NCI-H1092 treated with DMSO at 0.1 percent for 48 hours (cell line): ENCODE results near the gene GPRC5B.

Source experiments
- DNase-seq: peaks from one replicate; lab custom pipeline; 2025; lab: John Stamatoyannopoulos, UW

Gene GPRC5B

GRCh38 chr16:19871721-19872120, 12.9 kb downstream of the GPRC5B start:
- DNase-seq: no peak

GRCh38 chr16:19868421-19868820, 16.2 kb downstream of the GPRC5B start:
- no peak for DNase-seq

GRCh38 chr16:19864566-19864965, 20.1 kb downstream of the GPRC5B start:
- DNase-seq: no peak

GRCh38 chr16:19863990-19864389, 20.7 kb downstream of the GPRC5B start:
- no peak for DNase-seq

GRCh38 chr16:19861811-19862327, 22.8 kb downstream of the GPRC5B start:
- no peak for DNase-seq

GRCh38 chr16:19861133-19861532, 23.5 kb downstream of the GPRC5B start:
- DNase-seq: no peak

GRCh38 chr16:19860166-19861041, 24.2 kb downstream of the GPRC5B start:
- no peak for DNase-seq

- DNase-seq: no peak
Observed at GRCh38 chr16:19859603-19860002, 25.0 kb downstream of the GPRC5B start.

GRCh38 chr16:19859166-19859565, 25.5 kb downstream of the GPRC5B start:
- DNase-seq: no peak

- DNase-seq: no peak
Observed at GRCh38 chr16:19858340-19859018, 26.2 kb downstream of the GPRC5B start.

- peak; percentile 34 for DNase-seq
Observed at GRCh38 chr16:19857593-19858339, 26.9 kb downstream of the GPRC5B start.

- no peak for DNase-seq
Observed at GRCh38 chr16:19856120-19856519, 28.5 kb downstream of the GPRC5B start.

- DNase-seq: no peak
Observed at GRCh38 chr16:19854543-19854876, 30.1 kb downstream of the GPRC5B start.

GRCh38 chr16:19853742-19854542, 30.7 kb downstream of the GPRC5B start:
- DNase-seq: no peak

- DNase-seq: no peak
Observed at GRCh38 chr16:19853132-19853741, 31.4 kb downstream of the GPRC5B start.

- no peak for DNase-seq
Observed at GRCh38 chr16:19851476-19851875, 33.2 kb downstream of the GPRC5B start.

GRCh38 chr16:19850131-19850817, 34.4 kb downstream of the GPRC5B start:
- DNase-seq: no peak

- no peak for DNase-seq
Observed at GRCh38 chr16:19848756-19849155, 35.9 kb downstream of the GPRC5B start.

- DNase-seq: no peak
Observed at GRCh38 chr16:19846436-19846835, 38.2 kb downstream of the GPRC5B start.

- DNase-seq: no peak
Observed at GRCh38 chr16:19844945-19845641, 39.6 kb downstream of the GPRC5B start.
